GM21447 (cell line): ENCODE measurements around the gene MTCL1.

Experiments
- ATAC-seq: cut with Tn5 transposase; IDR thresholded peaks from one replicate; pipeline ENCODE4 v1.9.1; 2021; ENCODE audit not compliant: unreplicated experiment

The MTCL1 gene

GRCh38 chr18:8709248-8710059 is 4.1 kb downstream of the MTCL1 start:
- ATAC-seq: no peak

- ATAC-seq: no peak
Measured at GRCh38 chr18:8711736-8712135, 6.4 kb downstream of the MTCL1 start.

- ATAC-seq: no peak
Measured at GRCh38 chr18:8713691-8714090, 8.3 kb downstream of the MTCL1 start.

GRCh38 chr18:8715599-8715998 is 10.2 kb downstream of the MTCL1 start:
- ATAC-seq: no peak

GRCh38 chr18:8717011-8717770 is 11.8 kb downstream of the MTCL1 start:
- ATAC-seq: no peak

GRCh38 chr18:8718401-8718913 is 13.1 kb downstream of the MTCL1 start:
- no peak for ATAC-seq

GRCh38 chr18:8719192-8719591 is 13.8 kb downstream of the MTCL1 start:
- no peak for ATAC-seq

GRCh38 chr18:8720141-8720540 is 14.8 kb downstream of the MTCL1 start:
- ATAC-seq: no peak

GRCh38 chr18:8721094-8721669 is 15.8 kb downstream of the MTCL1 start:
- no peak for ATAC-seq

- no peak for ATAC-seq
Measured at GRCh38 chr18:8721716-8722115, 16.4 kb downstream of the MTCL1 start.

- ATAC-seq: no peak
Measured at GRCh38 chr18:8722946-8723820, 17.8 kb downstream of the MTCL1 start.

GRCh38 chr18:8724452-8724851 is 19.1 kb downstream of the MTCL1 start:
- ATAC-seq: no peak

- ATAC-seq: no peak
Measured at GRCh38 chr18:8726281-8726680, 20.9 kb downstream of the MTCL1 start.

GRCh38 chr18:8726963-8727705 is 21.8 kb downstream of the MTCL1 start:
- ATAC-seq: no peak

- ATAC-seq: no peak
Measured at GRCh38 chr18:8730080-8730827, 24.9 kb downstream of the MTCL1 start.

- no peak for ATAC-seq
Measured at GRCh38 chr18:8732442-8733360, 27.3 kb downstream of the MTCL1 start.

GRCh38 chr18:8734496-8734895 is 29.1 kb downstream of the MTCL1 start:
- ATAC-seq: no peak

GRCh38 chr18:8735274-8735673 is 29.9 kb downstream of the MTCL1 start:
- no peak for ATAC-seq
